Ureter (tissue), 1 donor: ENCODE measurements around the gene RALGAPB. TPM values are rescaled to one million over a fixed set of nuclear protein-coding genes. Genes with fewer than 3 reads are reported as not detected.

Source experiments
- DNase-seq: peaks from one replicate; pipeline ENCODE4 v3.0.0-alpha.2; 2020; ENCODE audit warnings: low spot score
- total RNA-seq: library from RNA; stranded (reverse); gene quantifications from one replicate; pipeline ENCODE4 v1.2.4, GENCODE V29; 2023
- donor health status: DM: yes; HTN: yes; CAD: no.

Gene RALGAPB
- total RNA-seq, 1 donor from 2014 or later, result 67.9 TPM

DNA sequence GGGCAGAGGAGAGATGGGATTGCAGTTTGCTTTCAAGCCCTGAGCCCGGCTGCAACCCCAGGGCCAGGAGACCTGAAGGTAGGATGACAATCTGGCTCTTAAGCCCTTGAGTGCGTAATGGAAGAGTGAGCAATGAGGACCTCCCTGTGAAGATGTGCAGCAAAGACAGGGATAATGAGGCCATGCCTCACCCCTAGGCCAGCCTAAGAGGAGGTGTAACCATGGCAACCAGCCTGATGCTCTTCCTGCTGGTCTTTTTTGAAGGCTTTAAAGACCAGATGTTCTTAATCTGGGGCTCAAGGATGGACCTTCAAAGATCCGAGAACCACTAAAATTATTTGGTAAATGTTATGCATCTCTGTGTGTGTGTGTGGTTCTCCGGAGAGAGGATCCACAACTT, 137.2 kb downstream of the RALGAPB start:
- DNase-seq, result no peak

DNA sequence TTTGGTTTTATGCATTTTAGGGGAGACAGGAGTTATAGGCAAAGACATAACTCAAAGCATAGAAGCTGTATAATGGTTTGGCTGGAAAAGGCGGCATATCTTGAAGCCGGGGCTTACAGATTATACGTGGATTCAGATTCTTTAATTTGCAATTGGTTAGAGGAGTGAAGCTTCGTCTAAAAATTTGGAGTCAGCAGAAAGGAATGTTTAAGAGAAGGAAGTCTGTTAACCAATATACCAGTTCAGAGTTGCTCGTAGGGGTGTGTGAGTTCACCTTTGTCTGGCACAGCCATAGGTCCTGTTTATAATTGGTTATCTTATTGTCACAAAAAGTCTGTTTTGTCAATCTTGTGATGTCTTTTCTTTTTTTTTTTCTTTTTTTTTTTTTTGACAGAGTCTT, 137.9 kb downstream of the RALGAPB start:
- no peak for DNase-seq

DNA sequence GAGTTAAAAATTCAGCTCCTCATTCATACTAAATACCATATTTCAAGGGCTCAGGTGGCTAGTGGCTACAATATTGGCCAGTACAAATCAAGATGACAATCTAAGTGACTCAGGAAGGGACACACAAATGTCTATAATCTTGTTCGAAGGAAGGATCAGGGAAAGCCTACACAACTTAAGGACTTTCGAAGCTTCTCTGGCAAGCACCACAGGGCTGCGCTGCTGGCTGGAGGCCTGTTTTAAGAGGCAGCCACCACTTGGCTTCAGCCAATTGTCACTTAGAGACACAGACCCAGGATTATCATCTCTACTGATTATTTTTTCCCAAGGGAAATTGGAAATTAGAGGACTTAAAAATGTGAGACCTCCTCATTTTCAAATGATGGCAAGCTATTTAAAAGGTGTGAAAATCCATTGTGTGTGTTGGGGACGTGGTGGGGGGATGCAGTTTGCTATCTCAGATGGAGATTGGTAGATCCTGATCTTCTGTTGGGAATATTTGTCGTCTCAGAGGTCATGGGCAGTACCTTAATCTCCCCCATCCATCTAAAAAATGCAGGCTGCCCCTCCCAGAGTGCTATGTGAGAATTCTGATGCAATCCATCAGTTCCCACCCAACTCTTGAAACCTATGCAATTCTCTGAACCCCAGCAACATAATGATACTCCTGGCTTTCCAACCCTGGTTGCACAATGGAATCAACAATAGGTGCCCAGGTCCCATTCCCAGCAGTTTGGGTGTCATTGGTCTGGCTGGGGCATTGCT, 140.3 kb downstream of the RALGAPB start:
- DNase-seq, result no peak

DNA sequence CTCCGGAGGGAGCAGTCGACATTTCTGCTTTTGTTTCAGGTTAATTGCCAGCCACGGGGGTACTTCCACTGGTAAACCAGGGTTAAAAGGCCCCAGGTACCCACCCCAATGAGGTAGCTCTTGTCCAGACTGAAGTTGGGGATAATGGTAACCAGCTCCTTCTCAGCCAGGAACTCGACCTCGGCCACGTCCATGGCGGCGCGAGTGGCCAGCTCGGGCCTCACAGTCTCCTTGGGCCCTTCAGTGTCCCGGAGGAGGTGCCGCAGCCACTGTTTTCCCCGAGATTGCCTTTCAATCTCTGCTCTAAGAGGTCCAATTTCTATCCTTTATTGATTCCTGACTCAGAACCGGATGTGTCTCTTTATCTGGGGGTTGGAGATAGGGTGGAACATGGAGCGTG, 142.6 kb downstream of the RALGAPB start:
- DNase-seq, result no peak

DNA sequence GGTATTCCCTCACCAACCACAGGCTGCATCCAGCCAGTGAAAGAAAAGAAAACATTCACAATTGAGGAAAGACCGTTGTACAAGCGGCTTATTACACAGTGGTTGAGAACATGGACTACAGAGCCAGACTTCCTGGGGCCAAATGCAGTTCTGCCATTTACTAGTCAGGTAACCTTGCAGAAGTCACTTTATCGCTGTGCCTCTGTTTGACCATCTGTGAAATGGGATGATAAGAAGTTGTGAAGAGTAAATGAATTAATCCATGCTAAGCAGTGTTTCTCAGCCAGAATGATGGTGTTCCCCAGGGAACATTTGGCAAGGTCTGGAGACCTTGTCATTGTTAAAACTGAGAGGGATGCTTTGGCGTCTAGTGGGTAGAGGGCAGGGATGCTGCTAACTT, 143.8 kb downstream of the RALGAPB start:
- no peak for DNase-seq

DNA sequence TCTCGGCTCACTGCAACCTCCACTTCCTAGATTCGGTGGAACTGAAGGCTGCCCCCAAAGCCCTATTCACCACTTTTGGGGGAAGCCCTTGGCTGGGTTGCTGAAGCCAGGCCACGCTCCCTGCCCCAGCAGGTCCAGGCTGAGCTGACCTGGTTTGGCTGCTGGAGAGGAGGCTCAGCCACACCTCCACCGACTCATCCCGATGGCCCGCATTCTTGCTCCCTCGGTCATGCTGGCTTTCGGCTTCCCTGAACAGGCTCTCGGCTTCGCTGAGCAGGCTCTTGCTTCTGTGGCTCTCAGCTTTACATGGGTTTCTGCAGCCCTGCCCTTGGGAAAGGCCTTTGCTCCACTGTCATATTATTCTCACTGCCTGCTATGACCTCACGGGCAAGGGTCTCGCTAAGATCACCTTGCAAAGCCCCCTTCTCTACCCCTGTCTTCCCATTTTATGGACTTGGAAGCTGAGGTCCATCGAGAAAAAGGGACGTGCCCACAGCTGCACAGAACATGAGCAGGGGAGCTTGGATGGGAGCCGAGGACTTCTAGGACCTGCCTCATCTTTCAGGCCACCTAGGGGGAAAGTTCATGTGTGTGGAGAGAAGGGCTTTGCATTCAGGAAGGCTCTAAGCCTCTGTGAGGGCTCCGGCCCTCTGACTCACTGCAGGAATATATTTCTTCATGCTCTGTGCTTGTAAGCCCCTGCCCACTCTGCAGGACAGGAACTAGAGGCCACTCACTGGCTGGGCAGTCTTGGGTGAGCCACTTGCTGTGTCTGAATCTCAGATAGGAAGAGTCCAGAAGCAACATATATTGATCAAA, 144.6 kb downstream of the RALGAPB start:
- peak; percentile 61 for DNase-seq

DNA sequence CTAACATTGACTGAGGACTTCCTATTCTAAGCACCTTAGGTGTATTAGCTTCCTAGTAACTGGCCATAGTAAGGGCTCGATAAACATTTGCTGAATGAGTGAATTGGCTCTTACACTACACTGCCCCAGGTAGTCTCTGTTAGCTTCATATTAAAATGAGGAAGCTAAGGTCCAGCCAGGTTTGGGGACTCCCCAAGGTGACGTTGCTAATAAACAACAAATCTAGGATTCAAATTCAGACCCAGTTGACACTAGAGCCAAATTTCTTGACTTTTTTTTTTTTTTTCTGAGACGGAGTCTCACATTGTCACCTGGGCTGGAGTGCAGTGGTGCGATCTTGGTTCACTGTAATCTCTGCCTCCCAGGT, 145.2 kb downstream of the RALGAPB start:
- DNase-seq, result no peak

DNA sequence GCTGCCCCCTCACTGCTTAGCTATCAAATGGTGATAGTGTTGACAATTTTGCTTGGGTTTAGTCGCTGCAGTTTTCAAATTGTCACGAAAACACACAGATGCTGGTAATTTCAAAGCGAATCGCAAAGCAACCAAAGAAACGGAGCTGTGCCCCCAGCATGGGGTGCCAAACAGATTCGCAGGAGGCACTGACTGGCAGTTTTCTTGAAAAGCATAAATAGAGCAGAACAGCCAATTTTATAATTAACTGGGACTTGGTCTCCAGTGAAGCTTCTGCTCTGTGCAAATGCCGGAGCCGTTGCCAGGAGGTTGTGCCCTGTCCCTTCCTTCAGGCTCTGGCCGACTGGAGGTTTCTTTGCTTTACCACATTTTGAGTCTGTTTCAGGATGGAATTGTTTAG, 147.8 kb downstream of the RALGAPB start:
- no peak for DNase-seq

DNA sequence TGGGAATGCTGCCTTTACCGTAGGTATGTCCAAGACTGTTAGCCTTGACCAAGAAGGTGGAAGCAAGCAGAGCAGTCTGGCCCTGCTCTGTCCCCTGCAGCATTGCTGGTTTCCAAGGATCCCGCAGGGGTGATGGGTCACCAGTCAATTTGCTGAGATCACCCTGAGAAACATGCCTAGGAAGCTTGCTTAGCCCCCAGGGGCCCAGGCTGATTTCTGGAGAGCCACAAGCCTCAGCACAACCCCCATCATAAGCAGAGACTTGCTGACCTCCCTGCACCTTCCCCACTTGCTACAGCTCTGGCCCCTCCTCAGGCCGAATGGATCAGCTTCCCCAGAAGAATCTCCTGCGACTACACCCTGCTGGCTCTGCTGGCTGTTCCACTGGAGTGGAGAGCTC, 150.4 kb downstream of the RALGAPB start:
- no peak for DNase-seq

DNA sequence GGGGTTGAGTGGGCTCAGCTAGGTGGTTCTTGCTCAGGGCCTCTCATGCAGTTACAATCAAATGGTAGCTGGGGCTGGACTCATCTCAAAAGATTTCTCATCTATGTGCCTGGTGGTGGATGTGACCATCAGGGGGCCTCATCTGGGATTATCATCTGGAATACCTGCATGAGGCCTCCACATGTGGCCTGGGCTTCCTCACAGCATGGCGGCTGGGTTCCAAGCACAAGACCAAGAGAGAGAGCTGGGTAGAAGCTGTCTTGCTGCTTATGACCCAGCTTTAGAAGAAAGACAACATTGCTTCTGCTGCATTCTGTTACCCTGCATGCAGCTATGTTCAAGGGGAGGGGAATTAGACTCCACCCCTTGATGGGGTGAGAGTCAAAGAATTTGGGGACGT, 151.4 kb downstream of the RALGAPB start:
- DNase-seq, result no peak

DNA sequence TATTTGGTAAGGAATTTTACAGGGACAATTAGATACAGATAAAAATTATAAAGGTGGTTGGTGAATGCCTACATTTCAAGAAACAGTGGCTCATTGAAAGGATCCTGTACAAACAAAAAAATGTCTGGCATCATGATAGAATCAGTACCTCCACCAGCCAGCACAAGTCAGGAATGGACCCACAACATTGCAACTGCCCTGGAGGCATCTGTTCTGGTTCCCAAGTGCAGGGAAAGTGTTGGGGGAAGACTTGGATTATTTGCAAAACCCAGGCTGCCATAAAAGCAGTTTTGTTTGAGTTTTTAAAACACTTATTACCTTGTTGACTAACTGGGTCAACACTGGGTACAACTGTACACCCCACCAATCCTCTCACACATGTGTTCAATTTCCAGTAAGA, 153.3 kb downstream of the RALGAPB start:
- DNase-seq, result no peak

DNA sequence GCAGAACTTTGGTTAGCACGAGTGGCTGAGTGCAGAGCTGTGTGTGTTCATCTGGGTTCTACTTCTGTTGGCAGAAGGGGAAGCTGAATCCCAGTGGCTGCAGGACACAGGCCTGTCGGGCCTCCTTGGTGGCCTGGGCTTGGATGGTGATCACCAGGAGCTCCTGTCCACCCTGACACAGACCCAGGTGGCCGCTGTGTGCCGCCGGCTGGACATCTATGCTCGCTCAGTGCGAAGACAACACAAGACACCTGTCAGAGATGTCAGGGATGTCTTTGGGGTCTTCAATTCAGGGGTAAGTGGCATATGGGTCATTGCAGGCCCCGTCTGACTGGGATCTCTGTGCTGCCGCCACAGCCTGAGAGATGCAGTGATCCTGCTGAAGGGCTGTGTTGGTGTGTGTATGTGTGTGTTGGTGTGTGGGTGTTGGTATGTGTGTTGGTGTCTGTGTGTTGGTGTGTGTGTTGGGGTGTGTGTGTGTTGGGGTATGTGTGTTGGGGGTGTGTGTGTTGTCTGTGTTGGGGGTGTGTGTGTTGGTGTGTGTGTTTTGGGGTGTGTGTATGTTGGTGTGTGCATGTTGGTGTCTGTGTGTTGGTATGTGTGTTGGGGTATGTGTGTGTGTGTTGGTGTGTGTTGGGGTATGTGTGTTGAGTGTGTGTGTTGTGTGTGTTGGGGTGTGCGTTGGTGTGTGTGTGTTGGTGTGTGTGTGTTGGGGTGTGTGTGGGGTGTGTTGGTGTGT, 154.4 kb downstream of the RALGAPB start:
- no peak for DNase-seq

Other genes with a start within 250 kb of the RALGAPB start
- 3.9 TPM for gene KIAA1755, start 212.1 kb upstream of the RALGAPB start, total RNA-seq
- not detected for gene BPI, start 168.7 kb upstream of the RALGAPB start, total RNA-seq
- gene LBP, start 126.4 kb upstream of the RALGAPB start, total RNA-seq, result 0.83 TPM
- 54.1 TPM for gene SNHG17, start 37.5 kb upstream of the RALGAPB start, total RNA-seq
- not detected for gene ADIG, start 108.4 kb downstream of the RALGAPB start, total RNA-seq
- 17.9 TPM for gene ARHGAP40, start 129.0 kb downstream of the RALGAPB start, total RNA-seq